ENCODE results near the gene ATG10.

The ATG10 gene

DNA sequence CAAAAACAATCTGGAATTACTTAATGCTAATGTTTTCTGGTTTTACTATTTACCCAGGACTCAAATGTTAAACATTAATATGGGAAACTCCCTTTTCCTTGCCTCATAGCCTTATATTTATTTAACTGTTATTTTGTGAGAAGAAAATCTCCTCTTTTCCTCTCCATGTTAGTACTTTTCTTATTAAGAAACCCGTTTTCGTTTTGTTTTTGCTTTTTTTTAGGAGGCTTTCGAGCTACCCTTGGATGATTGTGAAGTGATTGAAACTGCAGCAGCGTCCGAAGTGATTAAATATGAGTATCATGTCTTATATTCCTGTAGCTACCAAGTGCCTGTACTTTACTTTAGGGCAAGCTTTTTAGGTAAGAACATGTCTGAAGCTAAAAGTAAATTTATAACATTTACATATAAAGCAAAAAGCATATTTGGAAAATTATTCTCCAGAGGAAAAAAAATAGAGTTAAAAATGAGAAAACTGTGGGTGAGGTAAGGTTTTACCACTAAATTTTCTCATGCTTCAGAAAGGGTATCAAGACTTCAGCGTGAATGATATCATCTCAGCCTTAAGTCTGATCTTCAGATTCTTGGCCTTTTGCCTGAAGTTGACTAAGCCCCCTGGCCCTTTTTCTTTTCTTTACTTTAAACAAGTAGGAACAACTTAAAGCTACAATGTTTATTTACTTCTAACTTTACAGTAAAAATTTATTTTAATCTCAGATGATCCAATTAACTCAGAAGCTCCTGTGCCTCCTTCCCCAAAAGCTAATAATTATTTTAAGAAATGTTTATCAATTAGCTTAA lies 192.6 kb downstream of the ATG10 start:
- no peak for DNase-seq (ENCODE audit: low read depth in 3 of 3, low spot score in 1 of 3)

DNA sequence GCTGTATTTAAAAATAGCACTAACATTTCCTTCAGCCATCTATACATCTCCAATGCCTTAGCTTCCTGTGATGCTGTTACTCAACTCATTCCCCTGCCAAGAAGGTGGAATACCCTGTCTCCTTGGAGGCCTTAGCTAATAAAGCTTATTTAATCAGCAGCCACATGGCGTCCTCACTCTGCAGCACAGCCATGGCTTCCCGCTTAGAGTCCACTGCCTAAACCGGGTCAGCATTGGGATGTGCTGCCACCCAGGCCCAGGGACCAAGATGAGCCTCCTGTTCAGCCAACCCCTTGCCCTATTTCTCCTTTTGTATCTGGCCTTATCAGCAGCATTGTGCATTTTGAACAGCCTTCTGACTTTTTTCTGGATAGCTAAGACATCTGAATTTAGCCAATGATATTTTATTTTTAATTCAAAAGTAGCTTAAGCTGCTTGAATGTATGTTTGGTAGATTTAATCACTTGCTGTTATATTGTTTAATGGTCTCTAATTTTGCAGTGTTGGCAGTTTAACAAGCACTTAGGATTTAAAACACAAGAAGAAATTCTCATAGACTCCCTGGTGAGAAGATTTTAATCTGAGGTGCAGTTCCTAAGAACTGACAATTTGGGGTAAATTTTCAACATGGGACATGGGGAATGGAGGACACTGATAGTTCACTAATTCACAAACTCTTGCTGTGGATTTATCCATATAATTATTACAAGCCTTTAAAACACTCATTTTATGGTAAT lies 193.3 kb downstream of the ATG10 start:
- DNase-seq (ENCODE audit: low read depth in 3 of 3, low spot score in 1 of 3), result no peak

DNA sequence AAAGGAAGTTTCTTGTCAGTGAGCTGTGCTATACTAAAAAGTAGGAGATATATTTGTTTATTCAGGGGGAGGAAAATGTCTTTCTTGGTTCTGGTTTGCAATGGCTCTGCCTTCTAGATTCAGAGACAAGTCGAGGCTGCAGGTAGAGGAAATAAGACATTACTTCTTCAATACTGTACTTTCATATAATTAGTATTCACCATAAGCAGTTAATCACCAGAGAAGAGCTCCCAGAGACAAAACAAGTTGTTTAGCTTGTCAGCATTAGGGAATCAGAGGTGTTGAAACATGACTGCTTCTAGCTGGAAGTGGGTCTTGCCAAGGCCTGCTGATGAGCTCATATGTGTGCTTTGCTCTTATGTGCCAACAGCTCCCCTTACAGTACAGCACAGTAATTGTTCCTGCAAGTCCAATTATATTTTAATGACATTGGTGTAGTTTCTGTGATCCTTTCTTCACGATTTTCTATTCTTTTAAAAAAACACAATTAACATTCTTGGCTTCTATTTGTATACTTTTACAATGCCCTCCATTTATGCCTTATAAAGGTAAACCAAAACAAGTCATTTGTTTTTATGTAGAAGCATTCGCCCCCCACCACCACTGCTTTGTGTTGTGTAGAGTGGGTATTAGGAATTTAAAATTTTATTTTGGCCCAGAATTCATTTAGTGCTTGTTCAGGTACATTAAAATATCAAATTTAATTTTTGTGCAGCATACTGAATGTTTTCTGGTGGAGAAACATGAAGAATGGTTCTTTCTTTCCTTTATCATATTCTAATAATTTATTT lies 194.1 kb downstream of the ATG10 start:
- peak in 1 of 3 donors; percentile 2 for DNase-seq (ENCODE audit: low read depth in 3 of 3, low spot score in 1 of 3)

DNA sequence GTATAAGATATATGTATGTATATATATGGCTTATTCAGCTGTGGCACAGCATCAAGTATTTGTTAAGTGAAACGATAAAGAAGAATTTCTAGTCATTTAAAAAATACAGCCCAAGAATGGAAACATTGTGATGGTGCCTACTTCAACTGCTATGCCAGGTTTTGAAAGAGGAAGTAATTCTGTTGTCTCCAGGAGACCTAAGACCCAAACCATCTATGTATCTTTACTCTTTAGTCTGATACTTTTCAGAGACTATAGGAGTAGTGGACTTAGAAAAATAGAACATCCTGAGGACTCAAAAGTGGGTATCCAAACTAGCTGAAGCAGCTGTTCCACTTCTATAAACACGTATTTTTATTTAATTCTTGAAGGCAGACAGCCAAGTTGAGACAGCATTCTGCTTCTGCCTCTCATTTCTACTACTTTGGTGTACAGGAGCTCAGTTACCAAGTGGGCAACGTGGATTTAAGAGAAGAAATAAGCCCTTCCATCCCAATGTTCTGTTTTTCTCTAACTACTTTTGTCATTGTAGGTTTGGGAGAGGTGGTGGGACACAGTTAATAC lies 195.6 kb downstream of the ATG10 start:
- no peak for DNase-seq (ENCODE audit: low read depth in 3 of 3, low spot score in 1 of 3)

DNA sequence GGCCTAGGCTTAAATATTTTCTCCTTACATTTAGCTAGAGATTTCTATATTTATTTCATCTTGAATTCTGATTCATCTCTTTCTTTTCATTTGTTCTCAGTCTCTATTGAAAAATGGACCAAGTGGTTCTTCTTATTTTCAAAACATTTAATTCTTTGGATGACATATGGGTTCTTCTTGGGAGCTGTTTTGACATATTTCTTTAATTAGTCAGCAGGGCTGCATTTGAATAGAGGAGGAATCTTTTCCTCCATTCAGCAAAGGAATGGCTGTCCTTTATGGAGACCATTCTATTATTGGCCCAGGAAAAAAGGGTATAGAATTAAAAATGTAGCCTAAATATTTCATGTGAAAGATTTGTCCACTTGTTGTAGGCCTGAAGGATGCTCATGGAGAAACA lies 196.5 kb downstream of the ATG10 start:
- DNase-seq (ENCODE audit: low read depth in 3 of 3, low spot score in 1 of 3), result no peak

DNA sequence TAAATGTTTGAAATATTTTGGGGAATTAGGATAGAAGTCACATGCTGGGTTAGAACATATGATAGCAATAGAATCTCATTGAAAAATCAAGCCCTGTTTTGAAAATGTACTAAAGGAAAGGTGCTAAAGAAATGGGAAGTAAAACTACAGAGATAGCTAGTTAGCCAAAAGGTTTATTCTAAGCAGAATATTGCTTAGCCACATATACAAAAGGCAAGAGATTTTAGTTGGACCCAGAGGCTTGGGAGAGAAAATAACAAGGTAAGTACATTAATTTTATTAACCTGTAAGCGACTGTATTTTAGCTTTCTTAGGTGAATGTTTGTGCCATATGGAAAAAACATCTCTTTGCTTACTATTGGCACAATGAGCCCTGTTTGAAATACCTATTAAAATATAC lies 198.1 kb downstream of the ATG10 start:
- no peak for DNase-seq (ENCODE audit: low read depth in 3 of 3, low spot score in 1 of 3)

DNA sequence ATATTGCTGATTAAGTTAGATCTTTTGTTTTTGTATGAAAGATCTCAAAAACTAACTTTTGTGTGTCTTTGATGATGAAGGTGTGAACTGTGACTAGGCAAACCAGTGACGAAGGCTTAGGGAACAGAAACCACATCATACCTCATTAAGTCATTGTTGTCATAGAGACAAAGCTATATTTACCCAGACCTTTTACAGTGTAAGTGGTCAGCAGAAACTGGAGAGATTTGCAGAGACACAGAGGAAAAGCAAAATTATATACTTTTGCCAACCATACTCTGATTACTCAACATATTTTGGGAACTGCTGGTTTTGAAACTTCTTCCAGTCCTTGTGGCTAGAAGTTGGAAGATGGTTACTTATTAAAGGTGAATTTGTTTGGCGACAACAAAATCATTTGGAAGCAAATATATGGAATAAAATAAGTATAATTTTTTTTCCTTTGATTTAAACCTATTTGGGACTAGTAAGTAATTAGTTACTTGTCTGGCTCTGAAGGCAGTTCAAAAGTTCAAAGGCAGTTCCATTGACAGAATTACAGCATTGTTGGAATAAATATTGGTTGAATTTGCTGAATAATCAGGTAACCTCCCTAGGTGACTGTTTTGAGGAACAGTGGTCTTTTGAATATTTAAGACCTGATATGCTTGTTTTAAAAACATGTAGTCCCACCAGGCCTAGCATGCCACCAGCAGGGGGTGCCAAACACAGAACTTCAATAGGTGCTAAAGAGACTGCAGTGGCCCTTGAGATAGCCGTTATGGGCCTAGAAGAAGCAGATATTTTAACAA lies 202.5 kb downstream of the ATG10 start:
- peak in 1 of 3 donors; percentile 47 for DNase-seq (ENCODE audit: low read depth in 3 of 3, low spot score in 1 of 3)

DNA sequence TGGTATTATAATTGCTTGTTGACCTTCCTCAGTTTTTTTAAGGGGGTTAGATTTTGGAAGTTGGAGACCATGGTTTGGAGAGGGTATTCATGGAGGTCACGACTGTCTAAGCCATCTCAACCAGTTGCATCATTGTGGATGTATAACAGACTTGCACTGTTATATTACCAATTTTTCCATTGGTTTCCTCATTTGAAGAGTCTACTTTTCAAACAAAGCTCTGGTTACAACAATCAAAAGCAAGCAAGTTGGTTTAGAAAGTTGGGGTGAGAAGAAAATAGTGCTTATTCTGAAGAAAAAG lies 203.0 kb downstream of the ATG10 start:
- DNase-seq (ENCODE audit: low read depth in 3 of 3, low spot score in 1 of 3), result no peak

DNA sequence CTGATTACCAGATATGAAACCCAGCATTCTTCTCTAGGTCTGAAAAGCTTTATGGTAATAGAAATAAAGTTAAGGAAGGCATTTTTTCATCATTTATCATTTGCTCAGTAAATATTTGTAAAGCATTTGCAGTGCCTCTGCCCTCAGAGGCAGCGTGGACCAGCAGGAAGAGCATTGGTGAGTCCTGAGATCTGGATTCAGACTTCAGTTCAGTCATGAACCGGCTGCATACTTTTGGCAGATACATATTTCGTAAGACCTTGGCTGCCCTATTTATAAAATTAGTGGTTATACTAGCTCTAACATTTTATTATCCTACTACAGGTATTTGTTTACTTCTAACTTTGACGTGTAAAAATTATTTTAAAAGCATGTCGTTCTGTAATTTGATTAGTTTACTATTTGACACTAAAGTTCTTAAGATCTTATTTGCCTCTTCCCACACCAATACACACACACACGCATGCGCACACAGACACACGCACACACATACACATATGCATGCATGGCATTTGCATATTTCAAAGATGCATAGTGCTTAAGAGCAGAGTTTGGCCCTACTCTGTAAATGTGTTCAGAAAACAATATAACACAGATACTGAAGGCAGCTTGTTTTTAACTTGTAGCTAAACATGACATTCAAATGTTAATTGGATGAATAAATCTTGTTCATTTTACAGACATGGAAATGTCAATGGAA lies 204.4 kb downstream of the ATG10 start:
- DNase-seq (ENCODE audit: low read depth in 3 of 3, low spot score in 1 of 3), result no peak

DNA sequence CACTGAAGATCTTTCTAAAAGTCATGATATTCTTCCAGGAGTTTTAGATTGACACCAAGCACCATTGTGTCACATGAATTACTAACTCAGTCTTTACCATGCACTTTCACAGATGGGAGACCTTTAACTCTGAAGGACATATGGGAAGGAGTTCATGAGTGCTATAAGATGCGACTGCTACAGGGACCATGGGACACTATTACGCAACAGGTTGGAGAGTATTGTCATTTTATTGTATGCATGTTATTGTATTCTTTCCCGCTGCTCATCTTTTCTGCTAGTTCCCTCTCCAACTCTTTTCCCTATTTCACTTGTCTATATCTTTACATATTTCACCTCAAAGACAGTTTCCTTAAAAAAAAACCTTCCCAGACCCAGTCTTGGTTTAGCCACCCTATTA lies 206.6 kb downstream of the ATG10 start:
- no peak for DNase-seq (ENCODE audit: low read depth in 3 of 3, low spot score in 1 of 3)

DNA sequence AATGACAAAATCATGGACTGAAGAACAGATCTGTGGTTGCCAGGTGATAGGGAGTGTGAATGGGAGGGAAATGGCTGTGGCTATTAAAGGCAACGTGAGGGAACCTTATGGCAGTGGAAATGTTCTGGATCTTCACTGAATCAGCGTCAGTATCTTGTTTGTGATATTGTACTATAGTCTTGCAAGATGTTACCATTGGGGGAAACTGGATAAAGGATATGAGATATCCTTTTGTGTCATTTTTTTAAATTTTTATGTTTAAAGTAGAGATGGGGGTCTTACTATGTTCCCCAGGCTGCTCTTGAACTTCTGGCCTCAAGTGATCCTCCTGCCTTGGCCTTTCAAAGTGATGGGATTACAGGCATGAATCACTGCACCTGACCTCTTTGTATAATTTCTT lies 210.8 kb downstream of the ATG10 start:
- no peak for DNase-seq (ENCODE audit: low read depth in 3 of 3, low spot score in 1 of 3)

DNA sequence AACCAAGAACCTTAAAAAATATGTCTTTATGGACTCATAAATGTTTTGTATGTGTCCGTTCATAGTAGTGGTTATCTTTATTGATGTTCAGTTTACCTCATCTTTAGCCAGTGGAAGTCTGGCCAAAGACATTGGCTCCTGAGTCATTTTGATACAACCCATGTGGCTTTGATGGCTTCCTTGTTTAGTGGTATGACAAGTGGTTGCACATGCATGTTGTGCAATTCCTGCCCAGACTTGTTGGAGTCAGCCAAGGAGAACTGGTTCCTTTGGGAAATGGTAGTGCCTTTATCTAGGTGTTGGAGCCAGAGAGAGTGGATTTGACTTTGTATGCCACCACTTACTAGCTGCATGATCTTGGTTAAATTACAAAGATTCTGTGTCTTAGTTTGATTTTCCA lies 212.0 kb downstream of the ATG10 start:
- DNase-seq (ENCODE audit: low read depth in 3 of 3, low spot score in 1 of 3), result no peak

DNA sequence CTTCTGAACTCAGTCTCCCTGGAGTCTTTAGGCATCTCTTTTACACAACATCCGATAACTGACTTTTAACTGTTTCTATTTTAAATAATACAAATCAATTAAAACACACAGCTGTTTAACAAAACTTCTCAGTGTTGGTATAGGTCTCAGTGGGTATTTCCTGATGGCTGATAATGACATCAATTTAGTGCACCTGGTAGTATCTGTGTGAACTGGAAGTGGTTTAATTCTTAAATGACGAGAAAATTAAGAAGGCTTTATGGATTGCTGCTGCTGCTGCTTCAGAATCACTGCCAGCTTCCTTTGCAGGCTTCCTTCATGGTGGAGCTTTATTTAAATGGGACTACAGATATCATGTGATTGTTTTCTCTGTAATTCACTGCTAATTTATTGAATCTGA lies 214.0 kb downstream of the ATG10 start:
- DNase-seq (ENCODE audit: low read depth in 3 of 3, low spot score in 1 of 3), result no peak

DNA sequence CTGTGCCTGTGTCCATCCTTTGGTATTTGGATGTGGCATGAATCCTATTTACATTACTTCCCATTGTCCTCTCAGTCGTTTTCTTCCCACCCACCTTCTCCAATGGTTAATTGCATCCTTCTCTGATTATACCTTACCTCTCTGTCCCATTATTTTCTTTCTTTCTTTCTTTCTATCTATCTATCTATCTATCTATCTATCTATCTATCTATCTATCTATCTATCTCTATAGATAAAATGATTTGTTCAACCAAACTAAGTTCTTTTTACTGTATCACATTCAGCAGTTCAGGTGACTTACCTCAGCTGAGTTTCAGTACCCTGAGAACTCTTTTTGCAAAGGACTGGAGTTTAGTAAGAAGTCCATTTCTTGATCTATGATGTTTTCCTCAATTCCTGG lies 225.7 kb downstream of the ATG10 start:
- DNase-seq (ENCODE audit: low read depth in 3 of 3, low spot score in 1 of 3), result no peak

DNA sequence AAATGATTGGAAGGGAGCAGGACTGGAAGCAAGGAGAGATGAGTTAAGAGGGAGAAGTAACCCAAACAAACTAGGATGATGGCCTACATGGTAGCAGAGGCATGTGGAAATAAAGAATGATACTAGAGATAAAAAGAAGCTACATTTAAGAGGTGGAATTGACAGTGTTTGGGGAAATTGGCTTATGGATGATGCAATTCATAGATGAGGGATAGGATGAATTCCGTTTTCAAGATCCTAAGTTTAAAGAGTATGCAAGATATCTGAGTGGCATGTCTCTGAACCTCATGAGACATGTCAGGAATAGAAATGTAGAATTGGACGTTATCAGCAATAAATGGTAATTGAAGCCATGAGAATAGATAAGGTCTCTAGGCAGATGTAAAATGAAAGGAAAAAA lies 232.7 kb downstream of the ATG10 start:
- DNase-seq (ENCODE audit: low read depth in 3 of 3, low spot score in 1 of 3), result no peak

DNA sequence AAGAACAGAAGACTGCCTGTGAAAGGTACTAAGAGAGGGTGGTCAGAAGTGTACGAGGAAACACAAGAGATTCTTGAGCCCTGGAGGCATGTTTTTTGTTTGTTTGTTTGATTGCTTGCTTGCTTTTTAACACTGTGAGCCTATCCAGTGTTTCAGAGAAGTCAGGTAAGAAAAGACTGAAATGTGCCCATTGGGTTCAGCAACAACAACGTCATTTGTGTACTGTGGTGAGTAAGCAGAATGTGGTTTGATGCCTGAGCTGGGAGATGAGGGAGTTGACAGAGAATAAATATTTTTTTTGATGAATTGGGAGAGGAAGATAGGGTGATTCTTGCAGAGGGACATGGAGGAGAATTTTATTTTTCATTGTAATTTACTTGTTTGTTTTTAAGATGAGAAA lies 233.2 kb downstream of the ATG10 start:
- no peak for DNase-seq (ENCODE audit: low read depth in 3 of 3, low spot score in 1 of 3)

DNA sequence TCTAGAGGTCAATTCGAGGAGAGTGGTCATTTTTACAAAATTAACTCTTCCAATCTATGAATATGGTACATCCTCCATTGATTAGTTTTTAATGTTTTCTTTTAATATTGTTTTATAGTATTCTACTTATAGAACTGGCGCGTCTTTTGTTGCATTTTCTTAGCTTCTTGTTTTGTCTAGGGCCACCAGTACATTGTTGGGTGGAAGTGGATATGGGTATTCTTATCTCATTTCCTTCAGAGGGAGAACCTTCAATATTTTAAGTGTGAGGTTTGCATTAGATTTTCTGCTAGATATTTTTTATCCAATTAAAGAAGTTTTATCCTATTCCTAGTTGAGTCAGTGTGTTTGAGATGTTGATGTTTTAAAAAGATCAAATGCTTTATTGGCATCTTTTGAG lies 236.5 kb downstream of the ATG10 start:
- no peak for DNase-seq (ENCODE audit: low read depth in 3 of 3, low spot score in 1 of 3)

DNA sequence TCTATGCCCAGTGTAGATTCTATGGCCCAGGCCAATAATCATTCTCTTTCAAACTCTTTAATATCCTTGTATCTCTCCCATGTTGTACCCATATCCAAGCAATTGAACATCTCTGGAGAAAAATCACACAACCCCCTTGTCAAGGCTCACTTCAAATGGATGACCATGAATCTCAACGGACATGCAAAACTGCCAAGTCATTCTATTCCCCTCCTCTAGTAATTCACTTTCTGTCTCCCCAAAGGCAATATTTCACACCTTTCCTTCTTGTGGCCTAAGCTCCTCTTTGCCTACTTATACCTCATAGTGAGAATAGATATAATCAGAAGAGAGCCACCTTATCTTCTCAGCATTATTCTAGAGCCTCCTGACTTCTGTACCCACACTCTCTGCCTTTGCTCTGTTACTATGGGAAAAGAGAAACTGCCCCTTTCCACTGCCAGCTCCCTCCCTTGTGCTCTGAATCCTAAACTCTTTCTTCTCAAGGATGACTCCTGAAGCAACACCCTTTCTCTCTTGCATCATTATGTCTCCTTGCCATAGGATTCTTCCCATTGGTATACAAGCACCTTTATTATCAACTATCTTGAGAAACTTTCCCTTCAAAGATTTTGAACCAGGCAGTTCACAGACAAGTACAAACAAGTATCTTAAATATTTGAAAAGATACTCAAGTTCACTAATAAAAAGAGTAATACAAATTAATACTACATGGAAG lies 240.2 kb downstream of the ATG10 start:
- no peak for DNase-seq (ENCODE audit: low read depth in 3 of 3, low spot score in 1 of 3)

DNA sequence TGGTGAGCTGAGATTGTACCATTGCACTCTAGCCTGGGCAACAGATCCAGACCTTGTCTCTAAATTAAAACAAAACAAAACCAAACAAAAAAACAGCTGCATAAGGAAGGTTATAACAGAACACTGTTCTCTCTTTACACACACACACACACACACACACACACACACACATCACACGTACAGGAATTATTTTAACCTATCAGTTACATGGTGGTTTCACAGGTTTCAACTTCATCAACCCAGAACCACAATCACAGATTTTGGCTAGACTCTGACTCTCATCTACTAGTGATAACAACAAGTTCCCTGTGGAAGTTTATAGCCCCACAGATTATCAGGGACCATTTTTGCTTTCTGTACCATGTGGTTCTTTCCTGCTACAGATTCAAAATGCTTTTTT lies 246.1 kb downstream of the ATG10 start:
- no peak for DNase-seq (ENCODE audit: low read depth in 3 of 3, low spot score in 1 of 3)

Measured in stimulated activated CD4-positive, alpha-beta T cell treated with anti-CD3 and anti-CD28 coated beads, TNF-alpha, amount 100 ng/mL, for 1 hour (primary cell).